ENCODE data around the gene TSHZ2. TPM values are rescaled to one million over a fixed set of nuclear protein-coding genes. Genes with fewer than 3 reads are reported as not detected.
"Not testable (repeated sequence)": the region's sequence is repeated elsewhere in the genome, so short reads cannot be mapped to it uniquely, and the experiment has no call there.

TSHZ2 gene
- total RNA-seq, 2 experiments from 2014 or later: 34.1 to 37.8 TPM

GRCh38 chr20:53320701-53321100 is 348.5 kb downstream of the TSHZ2 start:
- H3K9me3 Mint-ChIP-seq: peaks cover 10% of the 10 kb centered on the region
- CTCF ChIA-PET: no interaction called here
- no peak for DNase-seq
- H3K27me3 Mint-ChIP-seq (ENCODE audit: low read depth): no peaks in the 10 kb centered on the region
- H3K27ac Mint-ChIP-seq: no peak overlapping the region
- H3K36me3 Mint-ChIP-seq (ENCODE audit: low read depth): peaks cover 17% of the 10 kb centered on the region
- intact Hi-C loops (cut with micrococcal nuclease): no loop called here
- H3K4me3 Mint-ChIP-seq: no peak overlapping the region
- peaks cover 39% of the 10 kb centered on the region for H3K4me1 Mint-ChIP-seq (ENCODE audit: low read depth)

GRCh38 chr20:53321596-53321995 is 349.4 kb downstream of the TSHZ2 start:
- Mint-ChIP-seq H3K4me3 (no peak overlapping the region), H3K36me3 (ENCODE audit: low read depth) (peaks cover 17% of the 10 kb centered on the region), H3K27me3 (ENCODE audit: low read depth) (no peaks in the 10 kb centered on the region), H3K9me3 (peaks cover 10% of the 10 kb centered on the region), H3K27ac (no peak overlapping the region), H3K4me1 (ENCODE audit: low read depth) (peaks cover 33% of the 10 kb centered on the region)
- peak; percentile 12 for DNase-seq
- CTCF ChIA-PET: no interaction called here
- intact Hi-C loops (cut with micrococcal nuclease): no loop called here

- CTCF ChIA-PET: interaction anchor here (1.0 kb wide), 1 partner anchor 14 kb away, joined by 3 read pairs; no protein-coding TSS in a partner anchor
- intact Hi-C loops (cut with micrococcal nuclease): no loop called here
- peak overlapping the region; percentile 62 for H3K27ac Mint-ChIP-seq
- H3K36me3 Mint-ChIP-seq (ENCODE audit: low read depth): peaks cover 14% of the 10 kb centered on the region
- no peak overlapping the region for H3K4me3 Mint-ChIP-seq
- DNase-seq: peak; percentile 57
- peaks cover 31% of the 10 kb centered on the region for H3K4me1 Mint-ChIP-seq (ENCODE audit: low read depth)
- peaks cover 7% of the 10 kb centered on the region for H3K9me3 Mint-ChIP-seq
- no peaks in the 10 kb centered on the region for H3K27me3 Mint-ChIP-seq (ENCODE audit: low read depth)
These were observed 350.5 kb downstream of the TSHZ2 start for GRCh38 chr20:53322651-53323050.

DNA sequence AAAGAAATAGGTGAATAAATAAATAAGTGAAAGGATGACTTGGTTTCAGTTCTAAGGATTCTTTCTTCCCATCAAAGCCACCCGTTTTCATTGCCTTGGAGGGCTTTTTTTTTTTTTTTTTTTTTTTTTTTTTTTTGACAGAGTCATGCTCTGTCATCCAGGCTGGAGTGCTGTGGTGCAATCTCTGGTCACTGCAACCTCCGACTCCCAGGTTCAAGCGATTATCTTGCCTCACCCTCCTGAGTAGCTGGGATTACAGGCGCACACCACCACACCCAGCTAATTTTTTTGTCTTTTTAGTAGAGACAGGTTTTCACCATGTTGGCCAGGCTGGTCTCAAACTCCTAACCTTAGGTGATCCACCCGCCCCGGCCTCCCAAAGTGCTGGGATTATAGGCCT is 351.3 kb downstream of the TSHZ2 start:
- H3K27me3 Mint-ChIP-seq (ENCODE audit: low read depth); H3K4me3 Mint-ChIP-seq; H3K9me3 Mint-ChIP-seq; H3K36me3 Mint-ChIP-seq (ENCODE audit: low read depth); DNase-seq; intact Hi-C loops (cut with micrococcal nuclease); H3K27ac Mint-ChIP-seq: not testable (repeated sequence)
- CTCF ChIA-PET: interaction anchor here (1.0 kb wide), 1 partner anchor 13 kb away, joined by 3 read pairs; no protein-coding TSS in a partner anchor
- peaks cover 31% of the 10 kb centered on the region for H3K4me1 Mint-ChIP-seq (ENCODE audit: low read depth)

DNA sequence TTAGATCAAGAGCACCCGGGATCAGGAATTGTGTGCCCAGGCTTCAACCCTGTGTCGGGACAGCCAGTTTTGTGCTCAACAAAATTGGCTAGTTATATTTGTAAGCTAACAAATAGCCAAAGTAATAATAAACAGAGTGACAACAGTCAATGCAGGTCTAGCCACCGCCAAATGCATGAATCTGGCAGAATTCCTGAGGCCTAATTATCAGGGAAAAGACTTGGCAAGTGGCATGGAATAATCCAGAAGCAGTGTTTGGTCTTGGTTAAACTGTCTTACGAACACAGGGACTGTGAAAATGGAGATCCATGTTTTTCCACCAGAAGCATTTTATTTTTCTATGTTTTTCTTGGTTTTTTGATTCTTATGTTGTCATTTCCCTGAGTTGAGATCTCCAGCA is 352.7 kb downstream of the TSHZ2 start:
- no peaks in the 10 kb centered on the region for H3K27me3 Mint-ChIP-seq (ENCODE audit: low read depth)

GRCh38 chr20:53328961-53329360 is 356.8 kb downstream of the TSHZ2 start:
- Mint-ChIP-seq H3K4me1 (ENCODE audit: low read depth) (peaks cover 7% of the 10 kb centered on the region), H3K27ac (no peak overlapping the region), H3K27me3 (ENCODE audit: low read depth) (no peaks in the 10 kb centered on the region), H3K36me3 (ENCODE audit: low read depth) (peaks cover 7% of the 10 kb centered on the region), H3K4me3 (no peak overlapping the region), H3K9me3 (no peaks in the 10 kb centered on the region)
- CTCF ChIA-PET: no interaction called here
- DNase-seq: no peak
- intact Hi-C loops (cut with micrococcal nuclease): no loop called here

More for the DNA sequence above, 352.7 kb downstream of the TSHZ2 start:
- H3K36me3 Mint-ChIP-seq (ENCODE audit: low read depth): peaks cover 8% of the 10 kb centered on the region
- H3K27ac Mint-ChIP-seq: no peak overlapping the region
- no peaks in the 10 kb centered on the region for H3K9me3 Mint-ChIP-seq
- no peak overlapping the region for H3K4me3 Mint-ChIP-seq
- intact Hi-C loops (cut with micrococcal nuclease): no loop called here
- DNase-seq: no peak
- H3K4me1 Mint-ChIP-seq (ENCODE audit: low read depth): peaks cover 25% of the 10 kb centered on the region
- CTCF ChIA-PET: interaction anchor here (0.7 kb wide), 1 partner anchor 1690 kb away, joined by 3 read pairs; no protein-coding TSS in a partner anchor

GRCh38 chr20:53329781-53330180 is 357.6 kb downstream of the TSHZ2 start:
- intact Hi-C loops (cut with micrococcal nuclease): no loop called here
- peaks cover 3% of the 10 kb centered on the region for H3K4me1 Mint-ChIP-seq (ENCODE audit: low read depth)
- CTCF ChIA-PET: no interaction called here
- peaks cover 10% of the 10 kb centered on the region for H3K36me3 Mint-ChIP-seq (ENCODE audit: low read depth)
- DNase-seq: no peak
- H3K27me3 Mint-ChIP-seq (ENCODE audit: low read depth): no peaks in the 10 kb centered on the region
- H3K27ac Mint-ChIP-seq: no peak overlapping the region
- no peak overlapping the region for H3K4me3 Mint-ChIP-seq
- H3K9me3 Mint-ChIP-seq: no peaks in the 10 kb centered on the region

GRCh38 chr20:53330601-53331140 is 358.5 kb downstream of the TSHZ2 start:
- H3K9me3 Mint-ChIP-seq: no peaks in the 10 kb centered on the region
- no peak overlapping the region for H3K27ac Mint-ChIP-seq
- peaks cover 8% of the 10 kb centered on the region for H3K36me3 Mint-ChIP-seq (ENCODE audit: low read depth)
- intact Hi-C loops (cut with micrococcal nuclease): no loop called here
- H3K27me3 Mint-ChIP-seq (ENCODE audit: low read depth): no peaks in the 10 kb centered on the region
- CTCF ChIA-PET: no interaction called here
- peaks cover 3% of the 10 kb centered on the region for H3K4me1 Mint-ChIP-seq (ENCODE audit: low read depth)
- no peak overlapping the region for H3K4me3 Mint-ChIP-seq
- no peak for DNase-seq

- DNase-seq: no peak
- Mint-ChIP-seq H3K9me3 (no peaks in the 10 kb centered on the region), H3K27ac (no peak overlapping the region), H3K4me3 (no peak overlapping the region), H3K36me3 (ENCODE audit: low read depth) (peaks cover 8% of the 10 kb centered on the region), H3K27me3 (ENCODE audit: low read depth) (no peaks in the 10 kb centered on the region), H3K4me1 (ENCODE audit: low read depth) (peaks cover 3% of the 10 kb centered on the region)
- intact Hi-C loops (cut with micrococcal nuclease): no loop called here
- CTCF ChIA-PET: no interaction called here
These were observed 359.2 kb downstream of the TSHZ2 start for GRCh38 chr20:53331151-53331973.

- H3K27ac Mint-ChIP-seq: no peak overlapping the region
These were observed 360.1 kb downstream of the TSHZ2 start for GRCh38 chr20:53332022-53332837.

DNA sequence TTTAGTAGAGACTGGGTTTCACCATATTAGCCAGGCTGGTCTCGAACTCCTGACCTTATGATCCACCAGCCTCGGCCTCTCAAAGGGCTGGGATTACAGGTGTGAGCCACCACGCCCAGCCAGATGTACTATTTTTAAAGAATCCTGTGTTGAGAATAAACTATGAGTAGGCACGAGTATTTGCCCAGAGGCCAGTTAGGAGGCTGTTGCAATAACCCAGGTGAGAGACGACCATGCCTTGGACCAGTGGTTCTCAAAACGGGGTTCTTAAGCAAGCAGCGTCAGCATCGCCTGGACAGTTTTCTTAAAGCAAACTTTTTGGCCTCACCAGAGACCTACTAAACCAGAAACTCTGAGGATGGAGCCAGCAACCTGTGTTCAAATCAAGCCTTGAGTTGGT is 362.7 kb downstream of the TSHZ2 start:
- Mint-ChIP-seq H3K4me1 (ENCODE audit: low read depth) (peaks cover 3% of the 10 kb centered on the region), H3K27ac (no peak overlapping the region), H3K4me3 (no peak overlapping the region), H3K36me3 (ENCODE audit: low read depth) (peaks cover 6% of the 10 kb centered on the region), H3K27me3 (ENCODE audit: low read depth) (no peaks in the 10 kb centered on the region), H3K9me3 (no peaks in the 10 kb centered on the region)
- CTCF ChIA-PET: no interaction called here
- intact Hi-C loops (cut with micrococcal nuclease): no loop called here
- no peak for DNase-seq

More at GRCh38 chr20:53332022-53332837, 360.1 kb downstream of the TSHZ2 start:
- CTCF ChIA-PET: interaction anchor here (0.5 kb wide), 1 partner anchor 28 kb away, joined by 4 read pairs; no protein-coding TSS in a partner anchor
- Mint-ChIP-seq H3K9me3 (no peaks in the 10 kb centered on the region), H3K4me3 (no peak overlapping the region), H3K4me1 (ENCODE audit: low read depth) (peaks cover 3% of the 10 kb centered on the region), H3K36me3 (ENCODE audit: low read depth) (peaks cover 6% of the 10 kb centered on the region), H3K27me3 (ENCODE audit: low read depth) (no peaks in the 10 kb centered on the region)
- intact Hi-C loops (cut with micrococcal nuclease): no loop called here
- no peak for DNase-seq

- no peak overlapping the region for H3K27ac Mint-ChIP-seq
- DNase-seq: no peak
- no peaks in the 10 kb centered on the region for H3K27me3 Mint-ChIP-seq (ENCODE audit: low read depth)
- peaks cover 3% of the 10 kb centered on the region for H3K4me1 Mint-ChIP-seq (ENCODE audit: low read depth)
- H3K4me3 Mint-ChIP-seq: no peak overlapping the region
- CTCF ChIA-PET: no interaction called here
- no peaks in the 10 kb centered on the region for H3K9me3 Mint-ChIP-seq
- peaks cover 6% of the 10 kb centered on the region for H3K36me3 Mint-ChIP-seq (ENCODE audit: low read depth)
- intact Hi-C loops (cut with micrococcal nuclease): no loop called here
These were observed 363.4 kb downstream of the TSHZ2 start for GRCh38 chr20:53335555-53335954.

Measured in activated naive CD4-positive, alpha-beta T cell treated with anti-CD3 and anti-CD28 coated beads for 36 hours (primary cell).